GM19438 (cell line): ENCODE measurements around the gene PDZRN4.

Source experiments
- ATAC-seq: cut with Tn5 transposase; IDR thresholded peaks from one replicate; pipeline ENCODE4 v1.9.1; 2021; ENCODE audit warnings: low read depth; ENCODE audit not compliant: unreplicated experiment

PDZRN4 gene

GRCh38 chr12:41344776-41345470 is 156.8 kb downstream of the PDZRN4 start:
- no peak for ATAC-seq

GRCh38 chr12:41348198-41348597 is 160.1 kb downstream of the PDZRN4 start:
- ATAC-seq: no peak

DNA sequence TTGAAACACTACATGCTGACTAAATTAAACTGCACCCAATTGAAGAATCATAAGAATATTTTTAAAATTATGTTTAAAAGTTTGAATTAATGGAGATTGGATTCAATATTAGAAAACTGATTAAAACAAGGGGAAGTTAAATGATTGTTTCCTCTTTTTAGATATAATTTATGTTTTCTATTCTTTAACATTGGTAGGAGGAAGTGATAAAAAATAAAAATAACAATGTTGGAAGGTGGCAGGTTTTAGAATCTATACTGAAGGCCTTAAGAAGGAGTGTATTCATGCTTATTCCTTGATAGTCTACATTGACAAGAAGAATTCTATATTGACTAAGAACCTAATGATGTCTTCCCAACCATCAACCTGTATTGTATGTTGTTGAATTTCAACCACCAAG is 168.1 kb downstream of the PDZRN4 start:
- no peak for ATAC-seq

DNA sequence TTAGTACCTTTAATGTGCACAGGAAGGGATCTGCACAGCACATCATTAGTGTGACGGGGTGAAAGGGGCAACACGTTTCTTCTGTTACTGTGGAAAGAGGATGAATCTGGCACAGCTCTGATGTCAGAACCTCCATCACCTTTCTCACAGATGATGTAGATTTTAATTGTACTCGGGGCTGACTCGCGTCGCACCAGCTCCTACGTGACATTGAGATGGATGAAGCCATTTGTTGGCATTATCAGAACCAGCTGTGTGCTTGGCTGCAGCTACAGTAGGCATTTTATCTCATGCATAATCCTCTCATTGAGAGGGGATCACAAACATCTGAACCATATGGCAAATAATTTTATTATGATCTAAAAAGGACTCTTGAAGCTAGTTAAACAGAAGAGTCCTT is 173.6 kb downstream of the PDZRN4 start:
- no peak for ATAC-seq

- no peak for ATAC-seq
These were observed 174.4 kb downstream of the PDZRN4 start for GRCh38 chr12:41362510-41362909.

- ATAC-seq: no peak
These were observed 174.8 kb downstream of the PDZRN4 start for GRCh38 chr12:41362931-41363330.

DNA sequence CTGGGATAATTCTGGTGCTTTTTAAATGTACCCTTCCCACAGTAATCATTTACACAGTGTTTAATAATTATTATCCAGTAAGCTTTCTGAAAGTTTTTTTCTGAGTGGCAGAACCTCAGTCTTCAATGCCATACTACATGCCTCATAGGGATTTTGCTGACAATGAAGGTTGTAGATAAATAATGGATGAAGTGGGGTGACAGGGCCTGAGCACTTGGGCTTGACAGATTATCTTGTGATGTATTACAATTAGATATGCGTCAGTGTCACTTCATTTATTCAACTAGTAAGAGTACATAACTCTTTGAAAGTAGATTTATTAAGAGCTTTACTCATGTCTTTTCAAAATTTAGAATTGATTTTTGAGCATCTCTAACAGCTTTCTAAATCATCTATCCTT is 176.1 kb downstream of the PDZRN4 start:
- ATAC-seq: no peak

DNA sequence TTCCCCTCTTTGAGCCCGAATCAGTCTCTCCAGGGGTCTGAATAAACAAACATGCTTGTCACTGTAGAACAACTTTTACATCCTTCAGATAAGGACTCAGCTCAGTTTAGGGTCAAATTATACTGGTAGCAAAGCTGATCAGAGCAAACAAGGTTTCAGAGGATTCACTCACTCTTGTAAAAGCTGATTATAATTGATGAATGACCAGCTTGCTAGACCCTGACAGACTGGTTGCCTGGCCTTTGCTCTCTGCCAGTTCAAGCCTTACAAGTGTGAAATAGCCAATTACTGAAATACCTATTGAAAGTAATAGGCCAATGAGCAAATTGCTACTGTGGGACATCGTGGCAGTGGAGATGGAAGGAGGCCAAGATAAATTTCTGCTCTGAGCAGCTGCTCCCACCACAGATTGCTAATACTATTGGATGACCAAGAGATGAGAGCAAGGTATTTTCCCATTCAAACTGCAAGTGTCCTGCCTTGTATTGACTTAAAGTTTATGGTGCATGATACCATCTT is 177.6 kb downstream of the PDZRN4 start:
- ATAC-seq: no peak

DNA sequence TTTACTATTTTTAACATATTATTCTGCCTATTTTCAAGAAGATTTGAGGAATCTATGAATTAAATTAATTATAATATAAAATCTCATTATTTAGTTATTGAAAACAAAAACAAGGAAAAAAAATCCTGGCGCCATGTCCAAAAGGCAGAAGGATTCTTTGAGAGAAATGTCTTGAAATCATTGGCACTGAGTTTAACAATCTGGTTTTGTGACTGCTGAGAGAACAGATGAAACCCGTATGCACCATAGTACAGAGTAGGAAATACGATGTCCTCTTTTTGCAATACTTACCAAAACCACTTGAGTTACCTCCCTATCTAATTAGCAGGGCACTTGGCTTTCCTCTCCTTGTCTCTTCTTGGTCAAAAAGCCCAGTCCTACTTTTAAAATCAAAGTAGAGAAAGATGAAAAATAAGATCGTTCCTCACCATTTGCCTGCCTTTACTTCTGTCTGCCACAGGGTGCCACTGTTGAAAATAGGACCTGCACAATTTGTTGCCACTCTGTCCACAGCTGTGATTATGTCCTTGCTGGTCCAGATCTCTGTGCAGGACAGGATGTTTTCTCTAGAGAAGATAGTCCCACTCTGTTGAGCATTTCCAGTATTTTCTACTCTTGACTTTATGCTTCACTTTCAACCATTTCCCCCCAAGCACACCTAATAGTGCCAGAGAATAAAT is 179.7 kb downstream of the PDZRN4 start:
- no peak for ATAC-seq

DNA sequence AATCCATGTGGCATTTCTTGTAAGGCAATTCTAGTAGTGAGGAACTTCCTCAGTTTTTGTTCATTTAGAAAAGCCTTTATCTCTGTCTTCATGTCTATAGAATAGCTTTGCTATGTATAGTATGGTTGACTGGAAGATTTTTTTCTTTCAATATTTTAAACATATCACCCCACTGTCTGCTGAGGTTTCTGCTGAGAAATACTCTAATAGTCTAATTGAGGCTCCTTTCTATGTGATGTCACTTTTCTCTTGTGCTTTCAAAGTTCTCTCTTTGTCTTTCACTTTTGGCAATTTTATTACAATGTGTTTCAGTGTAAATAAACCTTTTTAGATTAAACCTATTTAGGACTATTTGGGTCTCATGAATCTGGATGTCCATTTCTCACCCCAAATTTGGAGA is 192.8 kb downstream of the PDZRN4 start:
- no peak for ATAC-seq

- no peak for ATAC-seq
These were observed 214.7 kb downstream of the PDZRN4 start for GRCh38 chr12:41402801-41403200.

DNA sequence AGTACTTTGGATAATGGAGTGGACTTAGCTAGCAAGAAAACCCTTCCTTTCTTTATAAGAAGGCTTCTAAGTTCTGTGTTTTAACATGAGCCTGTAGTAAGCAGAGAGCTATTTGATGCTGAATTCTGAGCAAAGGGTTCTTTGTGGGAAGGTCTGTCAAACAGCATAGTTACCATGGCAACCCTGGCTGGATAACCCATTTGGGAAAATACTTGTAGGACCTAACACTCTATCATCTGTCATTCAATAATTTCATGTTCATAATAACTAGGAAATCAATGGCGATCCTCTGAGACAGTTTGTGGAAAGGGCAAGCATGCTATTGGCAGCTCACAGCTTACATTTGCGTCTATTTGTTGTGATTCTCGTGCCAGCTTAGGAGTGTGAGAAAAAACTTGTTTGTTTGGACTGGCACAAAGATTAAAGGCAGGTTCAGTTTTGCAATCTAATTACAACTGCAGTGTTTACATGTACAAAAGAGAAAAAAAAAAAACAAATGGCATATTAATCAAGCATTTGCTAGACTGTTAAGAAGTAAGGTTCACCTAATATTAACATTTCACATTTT is 219.2 kb downstream of the PDZRN4 start:
- no peak for ATAC-seq

- ATAC-seq: no peak
These were observed 221.5 kb downstream of the PDZRN4 start for GRCh38 chr12:41409628-41410027.

- ATAC-seq: no peak
These were observed 230.5 kb downstream of the PDZRN4 start for GRCh38 chr12:41418586-41418985.

- ATAC-seq: no peak
These were observed 231.2 kb downstream of the PDZRN4 start for GRCh38 chr12:41419131-41419893.

DNA sequence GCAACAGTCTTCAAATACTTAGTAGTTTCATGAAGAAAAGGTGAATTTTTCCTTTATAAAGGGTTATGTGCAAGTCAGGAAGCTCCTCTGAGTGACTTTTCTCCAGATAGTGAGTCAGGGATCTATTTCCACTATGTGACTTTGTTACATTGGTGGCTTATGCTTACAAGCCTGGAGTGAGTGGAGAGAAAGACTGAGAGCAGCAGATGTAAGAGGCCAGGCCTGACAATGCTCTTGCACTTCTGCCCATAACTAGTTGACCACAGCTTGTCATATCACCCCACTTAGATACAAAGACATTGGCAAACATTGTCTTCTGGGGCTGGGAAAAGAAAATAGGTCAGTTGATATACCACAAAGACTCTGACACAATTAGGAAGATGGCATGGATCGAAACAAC is 236.5 kb downstream of the PDZRN4 start:
- ATAC-seq: no peak

GRCh38 chr12:41433460-41433859 is 245.3 kb downstream of the PDZRN4 start:
- no peak for ATAC-seq

DNA sequence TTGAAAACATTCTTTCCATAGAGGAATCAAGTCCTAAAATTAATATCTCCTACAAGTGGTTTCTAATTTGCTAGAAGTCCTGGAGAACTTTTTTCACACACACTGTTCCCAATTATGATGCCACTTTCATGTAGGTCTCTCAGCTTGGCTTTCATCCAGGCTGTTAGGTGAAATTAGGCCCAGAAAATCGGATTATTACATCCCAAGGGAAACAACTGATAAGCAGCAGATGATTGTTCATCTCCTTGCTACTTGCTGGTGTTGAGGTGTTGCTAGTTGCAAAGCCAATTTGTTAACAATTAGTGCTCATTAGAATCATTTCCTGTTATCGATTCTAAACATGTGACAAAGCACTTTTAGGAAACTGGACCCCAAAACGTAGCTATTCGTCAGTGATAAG is 248.0 kb downstream of the PDZRN4 start:
- no peak for ATAC-seq

DNA sequence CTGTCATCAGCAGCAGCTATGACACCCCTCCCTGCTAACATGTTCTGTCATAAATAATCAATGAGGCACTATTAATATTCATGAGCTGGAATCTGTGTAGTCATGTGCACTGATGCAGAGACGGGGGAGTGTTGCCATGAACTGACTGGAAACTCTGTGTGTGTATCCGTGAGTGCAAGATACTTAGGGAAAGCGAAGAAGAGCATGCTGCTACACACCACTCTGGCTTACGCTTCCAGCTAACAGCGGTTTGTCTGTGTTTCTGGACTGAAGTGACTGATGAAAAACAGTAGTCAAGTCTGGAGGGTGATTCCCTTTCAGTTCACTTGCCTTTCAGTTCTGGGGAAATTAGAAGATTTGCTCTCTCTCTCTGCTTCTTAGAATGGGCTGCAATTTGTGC is 249.4 kb downstream of the PDZRN4 start:
- ATAC-seq: no peak

- ATAC-seq: no peak
These were observed 250.9 kb downstream of the PDZRN4 start for GRCh38 chr12:41438854-41439541.

DNA sequence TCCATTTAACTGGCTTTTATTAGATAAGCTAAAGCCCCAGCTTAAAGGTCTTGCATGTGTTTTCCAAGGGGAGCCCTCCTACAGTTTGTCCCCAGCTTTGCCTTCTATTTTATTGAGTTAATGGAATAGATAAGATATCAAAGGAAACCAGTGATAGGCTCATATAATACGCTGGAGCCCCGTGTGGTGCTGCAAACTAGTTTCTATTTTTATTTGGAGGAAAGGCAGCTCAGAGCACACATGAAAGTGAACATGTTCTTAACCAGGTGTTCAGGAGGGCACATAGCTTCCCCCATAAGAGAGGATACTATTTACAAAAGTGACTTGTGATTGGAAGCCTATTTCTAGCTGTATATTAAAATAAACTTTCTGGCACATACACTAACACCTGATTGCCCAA is 251.7 kb downstream of the PDZRN4 start:
- ATAC-seq: no peak
